ENCODE results near the gene IFTAP.

IFTAP gene

GRCh38 chr11:36617543-36618362, 23.5 kb downstream of the IFTAP start:
- 84 to 94% methylated on average over 2 to 5 of the region's 6 CpGs for WGBS, 2 experiments

GRCh38 chr11:36618363-36619047, 24.2 kb downstream of the IFTAP start:
- Histone ChIP-seq H3K27ac (ENCODE audit: insufficient read depth, low read depth, low read length, poor library complexity, severe bottlenecking) (no peak overlapping the region), H3K36me3 (ENCODE audit: control insufficient read depth, insufficient read depth, low read length) (no peaks in the 10 kb centered on the region), H3K9me3 (ENCODE audit: control insufficient read depth, low read length) (no peaks in the 10 kb centered on the region), H3K27me3 (ENCODE audit: control insufficient read depth, insufficient read depth, low read length, poor library complexity, severe bottlenecking) (no peaks in the 10 kb centered on the region), H3K4me3 (ENCODE audit: insufficient read depth, low read depth, low read length) (no peak overlapping the region), H3K4me1 (ENCODE audit: control insufficient read depth, insufficient read depth, low read length) (no peaks in the 10 kb centered on the region)
- 89 to 91% methylated on average over 3 of the region's 3 CpGs for WGBS, 2 experiments

More at GRCh38 chr11:36617543-36618362, 23.5 kb downstream of the IFTAP start:
- no peak overlapping the region for H3K27ac ChIP-seq (ENCODE audit: insufficient read depth, low read depth, low read length, poor library complexity, severe bottlenecking)
- no peaks in the 10 kb centered on the region for H3K9me3 ChIP-seq (ENCODE audit: control insufficient read depth, low read length)
- no peak overlapping the region for H3K4me3 ChIP-seq (ENCODE audit: insufficient read depth, low read depth, low read length)
- H3K36me3 ChIP-seq (ENCODE audit: control insufficient read depth, insufficient read depth, low read length), result no peaks in the 10 kb centered on the region
- H3K4me1 ChIP-seq (ENCODE audit: control insufficient read depth, insufficient read depth, low read length), result no peaks in the 10 kb centered on the region
- no peaks in the 10 kb centered on the region for H3K27me3 ChIP-seq (ENCODE audit: control insufficient read depth, insufficient read depth, low read length, poor library complexity, severe bottlenecking)

- 91 to 93% methylated on average over 4 to 5 of the region's 5 CpGs for WGBS, 2 experiments
- H3K27me3 ChIP-seq (ENCODE audit: control insufficient read depth, insufficient read depth, low read length, poor library complexity, severe bottlenecking), result no peaks in the 10 kb centered on the region
- H3K4me1 ChIP-seq (ENCODE audit: control insufficient read depth, insufficient read depth, low read length), result no peaks in the 10 kb centered on the region
- H3K27ac ChIP-seq (ENCODE audit: insufficient read depth, low read depth, low read length, poor library complexity, severe bottlenecking), result no peak overlapping the region
- H3K9me3 ChIP-seq (ENCODE audit: control insufficient read depth, low read length), result no peaks in the 10 kb centered on the region
- H3K36me3 ChIP-seq (ENCODE audit: control insufficient read depth, insufficient read depth, low read length), result no peaks in the 10 kb centered on the region
- no peak overlapping the region for H3K4me3 ChIP-seq (ENCODE audit: insufficient read depth, low read depth, low read length)
Observed at GRCh38 chr11:36619502-36619901, 25.2 kb downstream of the IFTAP start.

- no peaks in the 10 kb centered on the region for H3K36me3 ChIP-seq (ENCODE audit: control insufficient read depth, insufficient read depth, low read length)
- no peaks in the 10 kb centered on the region for H3K27me3 ChIP-seq (ENCODE audit: control insufficient read depth, insufficient read depth, low read length, poor library complexity, severe bottlenecking)
- H3K27ac ChIP-seq (ENCODE audit: insufficient read depth, low read depth, low read length, poor library complexity, severe bottlenecking), result no peak overlapping the region
- no peaks in the 10 kb centered on the region for H3K4me1 ChIP-seq (ENCODE audit: control insufficient read depth, insufficient read depth, low read length)
- no peaks in the 10 kb centered on the region for H3K9me3 ChIP-seq (ENCODE audit: control insufficient read depth, low read length)
- no peak overlapping the region for H3K4me3 ChIP-seq (ENCODE audit: insufficient read depth, low read depth, low read length)
Observed at GRCh38 chr11:36620246-36620645, 25.9 kb downstream of the IFTAP start.

GRCh38 chr11:36622431-36623136, 28.3 kb downstream of the IFTAP start:
- H3K9me3 ChIP-seq (ENCODE audit: control insufficient read depth, low read length), result no peaks in the 10 kb centered on the region
- H3K4me1 ChIP-seq (ENCODE audit: control insufficient read depth, insufficient read depth, low read length), result no peaks in the 10 kb centered on the region
- H3K27me3 ChIP-seq (ENCODE audit: control insufficient read depth, insufficient read depth, low read length, poor library complexity, severe bottlenecking), result no peaks in the 10 kb centered on the region
- WGBS, 2 experiments, result 81 to 100% methylated on average over 1 to 3 of the region's 3 CpGs
- no peak overlapping the region for H3K4me3 ChIP-seq (ENCODE audit: insufficient read depth, low read depth, low read length)
- no peaks in the 10 kb centered on the region for H3K36me3 ChIP-seq (ENCODE audit: control insufficient read depth, insufficient read depth, low read length)
- no peak overlapping the region for H3K27ac ChIP-seq (ENCODE audit: insufficient read depth, low read depth, low read length, poor library complexity, severe bottlenecking)

- 96 to 97% methylated on average over 5 of the region's 5 CpGs for WGBS, 2 experiments
- no peaks in the 10 kb centered on the region for H3K9me3 ChIP-seq (ENCODE audit: control insufficient read depth, low read length)
- no peak overlapping the region for H3K27ac ChIP-seq (ENCODE audit: insufficient read depth, low read depth, low read length, poor library complexity, severe bottlenecking)
- no peaks in the 10 kb centered on the region for H3K27me3 ChIP-seq (ENCODE audit: control insufficient read depth, insufficient read depth, low read length, poor library complexity, severe bottlenecking)
- H3K4me1 ChIP-seq (ENCODE audit: control insufficient read depth, insufficient read depth, low read length), result no peaks in the 10 kb centered on the region
- no peaks in the 10 kb centered on the region for H3K36me3 ChIP-seq (ENCODE audit: control insufficient read depth, insufficient read depth, low read length)
- H3K4me3 ChIP-seq (ENCODE audit: insufficient read depth, low read depth, low read length), result no peak overlapping the region
Observed at GRCh38 chr11:36623494-36623893, 29.2 kb downstream of the IFTAP start.

GRCh38 chr11:36627006-36627405, 32.7 kb downstream of the IFTAP start:
- Histone ChIP-seq H3K4me3 (ENCODE audit: insufficient read depth, low read depth, low read length) (no peak overlapping the region), H3K27ac (ENCODE audit: insufficient read depth, low read depth, low read length, poor library complexity, severe bottlenecking) (no peak overlapping the region), H3K9me3 (ENCODE audit: control insufficient read depth, low read length) (no peaks in the 10 kb centered on the region), H3K4me1 (ENCODE audit: control insufficient read depth, insufficient read depth, low read length) (no peaks in the 10 kb centered on the region), H3K36me3 (ENCODE audit: control insufficient read depth, insufficient read depth, low read length) (no peaks in the 10 kb centered on the region), H3K27me3 (ENCODE audit: control insufficient read depth, insufficient read depth, low read length, poor library complexity, severe bottlenecking) (no peaks in the 10 kb centered on the region)
- 86 to 90% methylated on average over 1 of the region's 1 CpG for WGBS, 2 experiments

- Histone ChIP-seq H3K4me1 (ENCODE audit: control insufficient read depth, insufficient read depth, low read length) (no peaks in the 10 kb centered on the region), H3K9me3 (ENCODE audit: control insufficient read depth, low read length) (no peaks in the 10 kb centered on the region), H3K36me3 (ENCODE audit: control insufficient read depth, insufficient read depth, low read length) (no peaks in the 10 kb centered on the region), H3K27me3 (ENCODE audit: control insufficient read depth, insufficient read depth, low read length, poor library complexity, severe bottlenecking) (no peaks in the 10 kb centered on the region), H3K27ac (ENCODE audit: insufficient read depth, low read depth, low read length, poor library complexity, severe bottlenecking) (no peak overlapping the region), H3K4me3 (ENCODE audit: insufficient read depth, low read depth, low read length) (no peak overlapping the region)
- WGBS, 2 experiments, result 91 to 96% methylated on average over 2 of the region's 2 CpGs
Observed at GRCh38 chr11:36627471-36627870, 33.2 kb downstream of the IFTAP start.

- H3K36me3 ChIP-seq (ENCODE audit: control insufficient read depth, insufficient read depth, low read length), result no peaks in the 10 kb centered on the region
- 94% methylated on average over 5 of the region's 5 CpGs for WGBS, 2 experiments
- no peak overlapping the region for H3K27ac ChIP-seq (ENCODE audit: insufficient read depth, low read depth, low read length, poor library complexity, severe bottlenecking)
- H3K4me1 ChIP-seq (ENCODE audit: control insufficient read depth, insufficient read depth, low read length), result no peaks in the 10 kb centered on the region
- no peak overlapping the region for H3K4me3 ChIP-seq (ENCODE audit: insufficient read depth, low read depth, low read length)
- H3K27me3 ChIP-seq (ENCODE audit: control insufficient read depth, insufficient read depth, low read length, poor library complexity, severe bottlenecking), result no peaks in the 10 kb centered on the region
- no peaks in the 10 kb centered on the region for H3K9me3 ChIP-seq (ENCODE audit: control insufficient read depth, low read length)
Observed at GRCh38 chr11:36628141-36628540, 33.8 kb downstream of the IFTAP start.

- H3K27ac ChIP-seq (ENCODE audit: insufficient read depth, low read depth, low read length, poor library complexity, severe bottlenecking), result no peak overlapping the region
- H3K4me1 ChIP-seq (ENCODE audit: control insufficient read depth, insufficient read depth, low read length), result no peaks in the 10 kb centered on the region
- no peaks in the 10 kb centered on the region for H3K36me3 ChIP-seq (ENCODE audit: control insufficient read depth, insufficient read depth, low read length)
- 90 to 95% methylated on average over 4 of the region's 4 CpGs for WGBS, 2 experiments
- no peaks in the 10 kb centered on the region for H3K9me3 ChIP-seq (ENCODE audit: control insufficient read depth, low read length)
- no peaks in the 10 kb centered on the region for H3K27me3 ChIP-seq (ENCODE audit: control insufficient read depth, insufficient read depth, low read length, poor library complexity, severe bottlenecking)
- no peak overlapping the region for H3K4me3 ChIP-seq (ENCODE audit: insufficient read depth, low read depth, low read length)
Observed at GRCh38 chr11:36628765-36629244, 34.5 kb downstream of the IFTAP start.

Measured in ectodermal cell (in vitro differentiated cells).